DOHH2 (cell line): Measurements from ENCODE around the gene OGFOD1.

Experiments
- H3F3A ChIP-seq: fragments of 200-600 bp; sonication (generic), shearing (Covaris generic); 2 replicates; pipeline ENCODE4 v1.6.0; 2016; ENCODE audit warnings: antibody characterized with exemption, mild to moderate bottlenecking; ENCODE audit not compliant: control insufficient read depth, insufficient read depth
- H3K27ac ChIP-seq: fragments of 200-600 bp; sonication (generic); 2 replicates; pipeline ENCODE4 v1.5.1; 2014; ENCODE audit warnings: low read depth, mild to moderate bottlenecking, low read length, moderate library complexity
- H3K27me3 ChIP-seq: fragments of 200-600 bp; sonication (generic); 2 replicates; pipeline ENCODE4 v1.6.1; 2014; ENCODE audit warnings: mild to moderate bottlenecking, low read length, mixed read lengths; ENCODE audit not compliant: control insufficient read depth
- H3K36me3 ChIP-seq: fragments of 200-600 bp; sonication (generic); 2 replicates; pipeline ENCODE4 v1.6.1; 2014; ENCODE audit warnings: mild to moderate bottlenecking, low read length, moderate library complexity, mixed read lengths; ENCODE audit not compliant: control insufficient read depth
- H3K4me1 ChIP-seq: fragments of 200-600 bp; sonication (generic); 2 replicates; pipeline ENCODE4 v1.6.1; 2014; ENCODE audit warnings: mild to moderate bottlenecking, low read length, mixed read lengths; ENCODE audit not compliant: control insufficient read depth
- H3K4me2 ChIP-seq: fragments of 200-600 bp; sonication (generic); 2 replicates; pipeline ENCODE4 v1.6.0; 2014; ENCODE audit warnings: mild to moderate bottlenecking, low read length, moderate library complexity
- H3K4me3 ChIP-seq: fragments of 200-600 bp; sonication (generic); 2 replicates; pipeline ENCODE4 v1.5.1; 2014; ENCODE audit warnings: mild to moderate bottlenecking, low read length, mixed read lengths
- H3K79me2 ChIP-seq: fragments of 200-600 bp; sonication (generic); 2 replicates; pipeline ENCODE4 v1.6.1; 2014; ENCODE audit warnings: mild to moderate bottlenecking, low read length, mixed read lengths; ENCODE audit not compliant: control insufficient read depth
- H3K9me2 ChIP-seq: fragments of 200-600 bp; sonication (generic); replicated peaks from 2 replicates; pipeline ENCODE4 v1.6.1; 2014; ENCODE audit warnings: mild to moderate bottlenecking, low read length, mixed read lengths; ENCODE audit not compliant: control insufficient read depth
- H3K9me3 ChIP-seq: fragments of 200-600 bp; sonication (generic); 2 replicates; pipeline ENCODE4 v1.6.1; 2014; ENCODE audit warnings: antibody characterized with exemption, low read length, mixed read lengths; ENCODE audit not compliant: control insufficient read depth, insufficient read depth
- H4K20me1 ChIP-seq: fragments of 200-600 bp; sonication (generic); 2 replicates; pipeline ENCODE4 v1.6.0; 2014; ENCODE audit warnings: low read depth, mild to moderate bottlenecking, antibody characterized with exemption, low read length, moderate library complexity; ENCODE audit not compliant: control insufficient read depth, insufficient read depth
- CTCF ChIP-seq: fragments of 200-600 bp; sonication (generic); IDR thresholded peaks from one replicate; pipeline ENCODE4 v1.5.1; 2014; ENCODE audit warnings: antibody characterized with exemption, mild to moderate bottlenecking, low read depth, low read length; ENCODE audit not compliant: poor library complexity, severe bottlenecking
- EZH2phosphoT487 ChIP-seq: fragments of 200-600 bp; sonication (generic); IDR thresholded peaks from 2 replicates; pipeline ENCODE4 v1.6.1; 2017; ENCODE audit warnings: borderline replicate concordance, mild to moderate bottlenecking, antibody characterized with exemption, low read length, moderate library complexity, mixed read lengths

The OGFOD1 gene

GRCh38 chr16:56479469-56479868 is 28.1 kb downstream of the OGFOD1 start:
- H4K20me1 ChIP-seq: no peaks in the 10 kb centered on the region
- H3K4me3 ChIP-seq: no peak overlapping the region
- no peak overlapping the region for H3K4me2 ChIP-seq
- no peaks in the 10 kb centered on the region for H3K4me1 ChIP-seq
- H3K27ac ChIP-seq: no peak overlapping the region
- TF ChIP-seq CTCF: no peak
- TF ChIP-seq EZH2phosphoT487: no peak
- H3K36me3 ChIP-seq: peaks cover 52% of the 10 kb centered on the region
- H3K9me2 ChIP-seq: no peaks in the 10 kb centered on the region
- peaks cover 4% of the 10 kb centered on the region; the same call in 1 of the 2 replicates for H3F3A ChIP-seq
- H3K79me2 ChIP-seq: no peaks in the 10 kb centered on the region
- no peaks in the 10 kb centered on the region for H3K9me3 ChIP-seq
- no peaks in the 10 kb centered on the region for H3K27me3 ChIP-seq

GRCh38 chr16:56480776-56481467 is 29.6 kb downstream of the OGFOD1 start:
- no peak overlapping the region for H3K4me2 ChIP-seq
- no peaks in the 10 kb centered on the region for H3K9me2 ChIP-seq
- no peaks in the 10 kb centered on the region for H3K4me1 ChIP-seq
- H3K36me3 ChIP-seq: peaks cover 43% of the 10 kb centered on the region
- no peaks in the 10 kb centered on the region for H3K27me3 ChIP-seq
- H3K27ac ChIP-seq: no peak overlapping the region
- no peak overlapping the region for H3K4me3 ChIP-seq
- no peaks in the 10 kb centered on the region for H3K9me3 ChIP-seq
- H3K79me2 ChIP-seq: no peaks in the 10 kb centered on the region
- no peaks in the 10 kb centered on the region for H4K20me1 ChIP-seq
- H3F3A ChIP-seq: peaks cover 4% of the 10 kb centered on the region; the same call in 1 of the 2 replicates
- TF ChIP-seq CTCF (no peak), EZH2phosphoT487 (no peak)

GRCh38 chr16:56481468-56482122 is 30.2 kb downstream of the OGFOD1 start:
- Histone ChIP-seq H3K36me3 (peaks cover 36% of the 10 kb centered on the region), H3K4me2 (no peak overlapping the region)

More at GRCh38 chr16:56481468-56482122, 30.2 kb downstream of the OGFOD1 start:
- Histone ChIP-seq H3K79me2 (no peaks in the 10 kb centered on the region), H4K20me1 (no peaks in the 10 kb centered on the region), H3K4me3 (no peak overlapping the region), H3K4me1 (no peaks in the 10 kb centered on the region), H3K27me3 (no peaks in the 10 kb centered on the region), H3K9me2 (no peaks in the 10 kb centered on the region), H3K9me3 (no peaks in the 10 kb centered on the region), H3K27ac (no peak overlapping the region), H3F3A (peaks cover 4% of the 10 kb centered on the region; the same call in 1 of the 2 replicates)
- TF ChIP-seq CTCF: no peak
- TF ChIP-seq EZH2phosphoT487: no peak
